ENCODE results near the gene UNC93A. TPM values are rescaled to one million over a fixed set of nuclear protein-coding genes. Genes with fewer than 3 reads are reported as not detected.
A peak's percentile ranks its signal among the peaks of the same experiment; 100 is the strongest.
"Not testable (repeated sequence)": the region's sequence is repeated elsewhere in the genome, so short reads cannot be mapped to it uniquely, and the experiment has no call there.

Gene UNC93A
- total RNA-seq, 1 donor from 2014 or later: not detected

- no peaks in the 10 kb centered on the region for H3K9me3 Mint-ChIP-seq (ENCODE audit: low read depth)
- H3K4me1 Mint-ChIP-seq (ENCODE audit: low read depth): no peaks in the 10 kb centered on the region
- no peak for TF ChIP-seq CTCF (IDR thresholded peaks at IDR 0.05)
- H3K27me3 Mint-ChIP-seq (ENCODE audit: low read depth): peaks cover 12% of the 10 kb centered on the region
- no peak for DNase-seq (ENCODE audit: low spot score)
- no peaks in the 10 kb centered on the region for H3K36me3 Mint-ChIP-seq (ENCODE audit: low read depth)
- H3K27ac Mint-ChIP-seq (ENCODE audit: unreplicated experiment): no peak overlapping the region
- H3K4me3 Mint-ChIP-seq (ENCODE audit: unreplicated experiment): no peak overlapping the region
Observed at GRCh38 chr6:167285077-167285770, 5.9 kb upstream of the UNC93A start.

- Mint-ChIP-seq H3K9me3 (ENCODE audit: low read depth) (no peaks in the 10 kb centered on the region), H3K27me3 (ENCODE audit: low read depth) (peaks cover 16% of the 10 kb centered on the region), H3K4me1 (ENCODE audit: low read depth) (no peaks in the 10 kb centered on the region), H3K36me3 (ENCODE audit: low read depth) (no peaks in the 10 kb centered on the region), H3K27ac (ENCODE audit: unreplicated experiment) (no peak overlapping the region), H3K4me3 (ENCODE audit: unreplicated experiment) (no peak overlapping the region)
- no peak for DNase-seq (ENCODE audit: low spot score)
- TF ChIP-seq CTCF (IDR thresholded peaks at IDR 0.05): no peak
Observed at GRCh38 chr6:167287513-167288048, 3.5 kb upstream of the UNC93A start.

DNA sequence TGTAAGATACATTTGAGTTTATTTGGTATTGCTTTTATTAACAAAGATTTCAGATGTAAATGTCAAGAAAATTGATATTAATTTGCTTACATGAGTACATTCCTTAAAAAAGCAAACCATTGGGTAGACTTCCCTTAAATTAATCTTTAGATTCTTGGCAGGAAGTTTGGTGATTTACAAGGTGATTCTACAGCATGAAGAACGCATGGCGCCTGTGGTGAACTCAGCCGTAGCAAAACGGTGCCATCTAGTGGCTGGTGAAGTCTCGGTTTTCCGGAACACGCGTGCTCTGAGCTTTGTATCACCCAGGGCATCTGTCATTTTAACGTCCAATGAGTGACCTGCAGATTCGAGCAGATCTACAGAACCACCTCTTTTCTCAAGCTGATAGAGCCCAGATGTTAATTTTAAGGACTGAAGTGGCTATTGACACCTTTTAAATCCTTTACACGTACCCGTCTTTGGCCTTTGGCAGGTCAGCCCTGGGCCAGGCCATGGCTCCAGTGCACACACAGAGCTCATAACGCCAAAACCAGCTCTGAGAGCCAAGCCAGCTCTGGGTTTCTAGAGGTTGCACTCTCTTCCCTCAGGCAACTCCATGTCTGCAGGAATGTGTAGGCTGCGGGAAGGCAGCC, 2.4 kb upstream of the UNC93A start:
- DNase-seq (ENCODE audit: low spot score); H3K9me3 Mint-ChIP-seq (ENCODE audit: low read depth): not testable (repeated sequence)
- TF ChIP-seq CTCF (IDR thresholded peaks at IDR 0.05): peak; percentile 84

GRCh38 chr6:167289291-167289690, 1.8 kb upstream of the UNC93A start:
- DNase-seq (ENCODE audit: low spot score); H3K36me3 Mint-ChIP-seq (ENCODE audit: low read depth); H3K4me3 Mint-ChIP-seq (ENCODE audit: unreplicated experiment); H3K4me1 Mint-ChIP-seq (ENCODE audit: low read depth); H3K27ac Mint-ChIP-seq (ENCODE audit: unreplicated experiment); H3K9me3 Mint-ChIP-seq (ENCODE audit: low read depth): not testable (repeated sequence)
- H3K27me3 Mint-ChIP-seq (ENCODE audit: low read depth): peaks cover 18% of the 10 kb centered on the region

More for the DNA sequence above, 2.4 kb upstream of the UNC93A start:
- H3K4me1 Mint-ChIP-seq (ENCODE audit: low read depth); H3K27ac Mint-ChIP-seq (ENCODE audit: unreplicated experiment); H3K4me3 Mint-ChIP-seq (ENCODE audit: unreplicated experiment); H3K36me3 Mint-ChIP-seq (ENCODE audit: low read depth): not testable (repeated sequence)
- H3K27me3 Mint-ChIP-seq (ENCODE audit: low read depth): peaks cover 18% of the 10 kb centered on the region

GRCh38 chr6:167291623-167292300, 647 bp downstream of the UNC93A start:
- H3K4me3 Mint-ChIP-seq (ENCODE audit: unreplicated experiment): no peak overlapping the region
- H3K36me3 Mint-ChIP-seq (ENCODE audit: low read depth): no peaks in the 10 kb centered on the region
- H3K27me3 Mint-ChIP-seq (ENCODE audit: low read depth): peaks cover 23% of the 10 kb centered on the region
- H3K4me1 Mint-ChIP-seq (ENCODE audit: low read depth): no peaks in the 10 kb centered on the region
- TF ChIP-seq CTCF (IDR thresholded peaks at IDR 0.05): no peak
- H3K27ac Mint-ChIP-seq (ENCODE audit: unreplicated experiment): no peak overlapping the region
- DNase-seq (ENCODE audit: low spot score): no peak
- no peaks in the 10 kb centered on the region for H3K9me3 Mint-ChIP-seq (ENCODE audit: low read depth)

All from chondrocyte (in vitro differentiated cells).